Caco-2 (cell line): ENCODE measurements around the gene NEUROD4. TPM values are rescaled to one million over a fixed set of nuclear protein-coding genes. Genes with fewer than 3 reads are reported as not detected.

Source experiments
- BruUV-seq: library from RNA; stranded (reverse); fragments of 400-500 nt; replicated peaks from 2 replicates; lab custom pipeline; 2021; lab: Mats Ljungman, UMichigan
- CTCF ChIA-PET: fragments of 300-600 bp; sonication (Branson Sonifier 250); formaldehyde crosslinking; loops from one replicate; lab custom pipeline; 2022; ENCODE audit warnings: antibody characterized with exemption; lab: Charles Lee
- POLR2A ChIA-PET: fragments of 300-600 bp; sonication (Branson Sonifier 250); formaldehyde crosslinking; loops from one replicate; lab custom pipeline; 2022; ENCODE audit warnings: antibody characterized with exemption; lab: Charles Lee
- DNase-seq, 2 experiments: peaks; one replicate each; pipeline versions ENCODE4 v3.0.0 to v3.0.0-alpha.2; 2020 to 2022
- H3K27me3 ChIP-seq: replicated peaks from 2 replicates; pipeline ENCODE4 v1.6.0; 2011; ENCODE audit warnings: low read length; ENCODE audit not compliant: control insufficient read depth, insufficient read depth
- H3K36me3 ChIP-seq: 2 replicates; pipeline ENCODE4 v1.5.1; 2011; ENCODE audit warnings: low read length; ENCODE audit not compliant: control insufficient read depth, insufficient read depth
- H3K4me1 ChIP-seq: fragments of 250-450 bp; sonication (Bioruptor Pico); 2 replicates; pipeline ENCODE4 v1.5.1; 2020; ENCODE audit warnings: mild to moderate bottlenecking
- H3K4me3 ChIP-seq: 2 replicates; pipeline ENCODE4 v1.5.1; 2011; ENCODE audit warnings: low read depth, mild to moderate bottlenecking, control low read depth, low read length
- H3K9me3 ChIP-seq: fragments of 250-450 bp; sonication (Bioruptor Pico); 2 replicates; pipeline ENCODE4 v1.5.1; 2020; ENCODE audit warnings: mild to moderate bottlenecking, moderate library complexity
- H3K27ac Mint-ChIP-seq: one replicate; pipeline ENCODE4 v1.8.0; 2022; ENCODE audit warnings: mixed read lengths; ENCODE audit not compliant: unreplicated experiment
- H3K27me3 Mint-ChIP-seq: one replicate; pipeline ENCODE4 v1.8.0; 2022; ENCODE audit warnings: mixed read lengths; ENCODE audit not compliant: insufficient read depth, unreplicated experiment
- H3K36me3 Mint-ChIP-seq: one replicate; pipeline ENCODE4 v1.8.0; 2022; ENCODE audit warnings: mild to moderate bottlenecking, mixed read lengths; ENCODE audit not compliant: insufficient read depth, unreplicated experiment
- H3K4me1 Mint-ChIP-seq: one replicate; pipeline ENCODE4 v1.8.0; 2022; ENCODE audit warnings: low read depth, mixed read lengths; ENCODE audit not compliant: unreplicated experiment
- H3K4me3 Mint-ChIP-seq: one replicate; pipeline ENCODE4 v1.8.0; 2022; ENCODE audit warnings: mild to moderate bottlenecking, moderate library complexity, mixed read lengths; ENCODE audit not compliant: unreplicated experiment
- H3K9me3 Mint-ChIP-seq: one replicate; pipeline ENCODE4 v1.8.0; 2022; ENCODE audit warnings: mixed read lengths; ENCODE audit not compliant: unreplicated experiment
- intact Hi-C: fragments of 100-400 bp; cut with micrococcal nuclease; formaldehyde crosslinking; loops from one replicate; pipeline ENCODE4 v1.10.0; 2022; ENCODE audit not compliant: unreplicated experiment
- total RNA-seq: library from RNA; stranded (reverse); gene quantifications from 2 replicates; pipeline ENCODE4 v1.2.3, GENCODE V29; 2022
- TF ChIP-seq, protein P1 (sequence below), 2 experiments: fragments of 200-600 bp in 1 of 2; IDR thresholded peaks; 1 replicate in 1 of 2; 2 replicates in 1 of 2; pipeline versions ENCODE4 v1.5.1 to v1.8.0; 2011 to 2022; ENCODE audit warnings: antibody characterized with exemption in 1 of 2, control low read depth in 1 of 2, inconsistent platforms in 1 of 2, low read depth in 1 of 2, low read length in 1 of 2, mild to moderate bottlenecking in 1 of 2, moderate library complexity in 1 of 2; ENCODE audit not compliant: insufficient read depth in 1 of 2, severe bottlenecking in 1 of 2, unreplicated experiment in 1 of 2

NEUROD4 gene
- total RNA-seq, 1 experiment from 2014 or later = not detected

DNA sequence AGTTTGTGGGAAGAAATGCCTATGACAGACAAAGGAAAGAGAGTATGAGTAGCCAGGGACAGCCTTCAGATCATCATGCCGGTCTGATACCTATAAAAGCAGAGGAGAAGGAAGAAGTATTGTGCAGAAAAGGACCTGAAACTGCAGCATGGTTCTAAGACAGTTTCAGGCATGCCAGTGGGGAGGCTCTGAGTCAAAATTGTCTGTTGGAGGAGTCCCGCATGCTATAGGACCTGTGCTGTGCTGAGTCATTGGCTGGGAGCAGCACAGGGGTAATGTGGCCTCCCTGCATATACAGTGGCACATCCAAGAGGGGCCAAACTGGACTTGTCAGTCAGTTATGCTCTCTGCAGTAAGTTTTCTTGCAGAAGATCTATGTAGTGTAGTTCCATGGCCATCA is 40.7 kb downstream of the NEUROD4 start:
- Histone ChIP-seq H3K27me3 (no peaks in the 10 kb centered on the region), H3K4me1 (no peaks in the 10 kb centered on the region), H3K36me3 (no peaks in the 10 kb centered on the region), H3K9me3 (no peaks in the 10 kb centered on the region), H3K4me3 (no peak overlapping the region)
- no TSS peak for BruUV-seq
- intact Hi-C loops = no loop called here
- Mint-ChIP-seq H3K27me3 (peaks cover 26% of the 10 kb centered on the region), H3K36me3 (no peaks in the 10 kb centered on the region), H3K9me3 (no peaks in the 10 kb centered on the region), H3K27ac (no peak overlapping the region), H3K4me1 (no peaks in the 10 kb centered on the region), H3K4me3 (no peak overlapping the region)
- no peak for DNase-seq
- ChIA-PET POLR2A (no interaction called here), CTCF (no interaction called here)
- TF ChIP-seq, protein P1, sequence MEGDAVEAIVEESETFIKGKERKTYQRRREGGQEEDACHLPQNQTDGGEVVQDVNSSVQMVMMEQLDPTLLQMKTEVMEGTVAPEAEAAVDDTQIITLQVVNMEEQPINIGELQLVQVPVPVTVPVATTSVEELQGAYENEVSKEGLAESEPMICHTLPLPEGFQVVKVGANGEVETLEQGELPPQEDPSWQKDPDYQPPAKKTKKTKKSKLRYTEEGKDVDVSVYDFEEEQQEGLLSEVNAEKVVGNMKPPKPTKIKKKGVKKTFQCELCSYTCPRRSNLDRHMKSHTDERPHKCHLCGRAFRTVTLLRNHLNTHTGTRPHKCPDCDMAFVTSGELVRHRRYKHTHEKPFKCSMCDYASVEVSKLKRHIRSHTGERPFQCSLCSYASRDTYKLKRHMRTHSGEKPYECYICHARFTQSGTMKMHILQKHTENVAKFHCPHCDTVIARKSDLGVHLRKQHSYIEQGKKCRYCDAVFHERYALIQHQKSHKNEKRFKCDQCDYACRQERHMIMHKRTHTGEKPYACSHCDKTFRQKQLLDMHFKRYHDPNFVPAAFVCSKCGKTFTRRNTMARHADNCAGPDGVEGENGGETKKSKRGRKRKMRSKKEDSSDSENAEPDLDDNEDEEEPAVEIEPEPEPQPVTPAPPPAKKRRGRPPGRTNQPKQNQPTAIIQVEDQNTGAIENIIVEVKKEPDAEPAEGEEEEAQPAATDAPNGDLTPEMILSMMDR (IDR thresholded peaks at IDR 0.05; ENCODE audit: insufficient read depth in 1 of 2, low read depth in 1 of 2, low read length in 1 of 2, severe bottlenecking in 1 of 2, unreplicated experiment in 1 of 2) = no peak

DNA sequence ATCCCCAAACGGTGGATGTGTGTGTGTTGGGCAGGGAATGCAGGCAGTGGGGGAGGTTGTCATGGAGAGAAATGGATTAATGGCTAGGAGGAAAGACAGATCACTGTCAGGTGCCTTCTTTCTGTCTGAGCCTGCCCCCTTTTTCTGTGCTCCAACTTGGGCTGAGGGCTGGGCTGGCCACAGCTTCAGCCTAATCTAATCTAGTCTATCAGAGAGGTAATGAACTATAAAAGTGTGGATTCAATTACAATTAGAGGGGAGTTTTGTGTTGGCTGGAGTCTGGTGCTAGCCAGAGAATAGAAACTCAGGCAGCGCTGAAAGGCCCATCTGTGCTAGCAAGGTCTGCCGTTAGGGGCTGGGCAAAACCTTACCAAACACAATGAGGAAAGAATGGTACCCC is 41.2 kb downstream of the NEUROD4 start:
- TF ChIP-seq, protein P1 (IDR thresholded peaks at IDR 0.05; ENCODE audit: insufficient read depth in 1 of 2, low read depth in 1 of 2, low read length in 1 of 2, severe bottlenecking in 1 of 2, unreplicated experiment in 1 of 2) = no peak
- no peaks in the 10 kb centered on the region for H3K27me3 ChIP-seq
- no peak overlapping the region for H3K4me3 ChIP-seq
- ChIA-PET POLR2A (no interaction called here), CTCF (no interaction called here)
- H3K27ac Mint-ChIP-seq = no peak overlapping the region
- H3K9me3 ChIP-seq = no peaks in the 10 kb centered on the region
- no peaks in the 10 kb centered on the region for H3K4me1 ChIP-seq
- no peak for DNase-seq
- H3K27me3 Mint-ChIP-seq = peaks cover 29% of the 10 kb centered on the region
- BruUV-seq = no TSS peak
- no peaks in the 10 kb centered on the region for H3K9me3 Mint-ChIP-seq
- H3K4me1 Mint-ChIP-seq = no peaks in the 10 kb centered on the region
- intact Hi-C loops = no loop called here
- no peak overlapping the region for H3K4me3 Mint-ChIP-seq
- no peaks in the 10 kb centered on the region for H3K36me3 Mint-ChIP-seq
- H3K36me3 ChIP-seq = no peaks in the 10 kb centered on the region

DNA sequence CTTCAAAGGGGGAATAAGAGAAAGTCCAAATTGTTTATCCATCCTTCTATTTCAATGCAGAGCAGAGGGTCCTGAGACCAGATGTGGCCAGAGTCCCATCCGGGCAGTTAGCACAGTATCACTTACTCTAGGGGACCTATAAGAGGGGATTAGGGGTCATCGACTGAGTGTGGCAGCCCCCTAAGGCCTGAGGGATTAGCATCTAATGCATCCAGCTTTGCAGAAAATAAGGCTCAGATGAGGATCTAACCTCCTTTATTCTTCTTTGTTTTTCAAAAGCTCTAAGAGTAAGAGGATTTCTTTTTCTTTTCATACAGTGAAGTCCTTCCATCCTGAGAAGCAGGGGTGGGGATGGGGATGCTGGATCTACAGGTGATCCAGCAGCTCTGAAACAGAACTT is 43.5 kb downstream of the NEUROD4 start:
- H3K27ac Mint-ChIP-seq = no peak overlapping the region
- no peak overlapping the region for H3K4me3 ChIP-seq
- H3K9me3 ChIP-seq = no peaks in the 10 kb centered on the region
- DNase-seq = no peak
- intact Hi-C loops = no loop called here
- no peaks in the 10 kb centered on the region for H3K27me3 ChIP-seq
- TF ChIP-seq, protein P1 (IDR thresholded peaks at IDR 0.05; ENCODE audit: insufficient read depth in 1 of 2, low read depth in 1 of 2, low read length in 1 of 2, severe bottlenecking in 1 of 2, unreplicated experiment in 1 of 2) = no peak
- BruUV-seq = no TSS peak
- no peaks in the 10 kb centered on the region for H3K36me3 ChIP-seq
- peaks cover 28% of the 10 kb centered on the region for H3K27me3 Mint-ChIP-seq
- no peak overlapping the region for H3K4me3 Mint-ChIP-seq
- ChIA-PET POLR2A (no interaction called here), CTCF (no interaction called here)
- H3K4me1 ChIP-seq = no peaks in the 10 kb centered on the region
- H3K36me3 Mint-ChIP-seq = no peaks in the 10 kb centered on the region
- H3K9me3 Mint-ChIP-seq = no peaks in the 10 kb centered on the region
- H3K4me1 Mint-ChIP-seq = no peaks in the 10 kb centered on the region
